H9 (cell line): ENCODE results near the gene C14orf132. TPM values are rescaled to one million over a fixed set of nuclear protein-coding genes. Genes with fewer than 3 reads are reported as not detected.

Source experiments
- DNase-seq: peaks from one replicate; pipeline ENCODE4 v3.0.0-alpha.2; 2017
- H2AFZ ChIP-seq: one replicate; pipeline ENCODE4 v1.6.1; 2013; ENCODE audit warnings: mild to moderate bottlenecking, low read length, control low read depth, moderate library complexity
- H2AK5ac ChIP-seq: 2 replicates; pipeline ENCODE4 v1.6.1; 2013; ENCODE audit warnings: low read length, control low read depth, mixed read lengths; ENCODE audit not compliant: insufficient read length
- H2BK120ac ChIP-seq: one replicate; pipeline ENCODE4 v1.6.1; 2013; ENCODE audit warnings: low read depth, mild to moderate bottlenecking, low read length, control low read depth, inconsistent platforms; ENCODE audit not compliant: poor library complexity, severe bottlenecking
- H2BK12ac ChIP-seq: 2 replicates; pipeline ENCODE4 v1.6.1; 2013; ENCODE audit warnings: low read length, control low read depth, mixed read lengths, low read depth; ENCODE audit not compliant: insufficient read length
- H2BK15ac ChIP-seq: 2 replicates; pipeline ENCODE4 v1.6.1; 2013; ENCODE audit warnings: low read depth, low read length, control low read depth
- H2BK20ac ChIP-seq: one replicate; pipeline ENCODE4 v1.6.1; 2013; ENCODE audit warnings: low read depth, mild to moderate bottlenecking, low read length, control low read depth, inconsistent platforms; ENCODE audit not compliant: poor library complexity, severe bottlenecking
- H2BK5ac ChIP-seq: 2 replicates; pipeline ENCODE4 v1.6.1; 2013; ENCODE audit warnings: low read length, control low read depth, mixed read lengths; ENCODE audit not compliant: insufficient read length
- H3K14ac ChIP-seq: 2 replicates; pipeline ENCODE4 v1.6.1; 2013; ENCODE audit warnings: low read length, control low read depth; ENCODE audit not compliant: insufficient read depth
- H3K18ac ChIP-seq: 2 replicates; pipeline ENCODE4 v1.6.1; 2013; ENCODE audit warnings: low read depth, mild to moderate bottlenecking, mixed read lengths, low read length, control low read depth; ENCODE audit not compliant: insufficient read length
- H3K23ac ChIP-seq: 2 replicates; pipeline ENCODE4 v1.6.1; 2013; ENCODE audit warnings: low read length, control low read depth, mixed read lengths, low read depth; ENCODE audit not compliant: insufficient read length
- H3K23me2 ChIP-seq: 2 replicates; pipeline ENCODE4 v1.6.1; 2013; ENCODE audit warnings: low read depth, mild to moderate bottlenecking, mixed read lengths, low read length, control low read depth; ENCODE audit not compliant: insufficient read length, poor library complexity, severe bottlenecking
- H3K27ac ChIP-seq: 2 replicates; pipeline ENCODE4 v1.5.1; 2013; ENCODE audit warnings: low read length, control low read depth, mixed read lengths, low read depth; ENCODE audit not compliant: insufficient read length
- H3K27me3 ChIP-seq: 2 replicates; pipeline ENCODE4 v1.6.1; 2013; ENCODE audit warnings: low read length, control low read depth, inconsistent platforms; ENCODE audit not compliant: insufficient read depth
- H3K4ac ChIP-seq: 2 replicates; pipeline ENCODE4 v1.6.1; 2013; ENCODE audit warnings: low read depth, mild to moderate bottlenecking, control low read depth, inconsistent platforms, low read length, moderate library complexity
- H3K4me1 ChIP-seq: 2 replicates; pipeline ENCODE4 v1.6.1; 2013; ENCODE audit warnings: low read length, control low read depth, inconsistent platforms; ENCODE audit not compliant: insufficient read depth
- H3K4me2 ChIP-seq: 2 replicates; pipeline ENCODE4 v1.6.1; 2013; ENCODE audit warnings: low read length, control low read depth, mixed read lengths; ENCODE audit not compliant: insufficient read length, insufficient read depth
- H3K56ac ChIP-seq: 2 replicates; pipeline ENCODE4 v1.6.1; 2013; ENCODE audit warnings: low read depth, mild to moderate bottlenecking, mixed read lengths, low read length, control low read depth; ENCODE audit not compliant: insufficient read length
- H3K79me1 ChIP-seq: 2 replicates; pipeline ENCODE4 v1.6.1; 2013; ENCODE audit warnings: low read depth, mild to moderate bottlenecking, moderate library complexity, low read length, control low read depth, inconsistent platforms; ENCODE audit not compliant: insufficient read depth, poor library complexity, severe bottlenecking
- H3K79me2 ChIP-seq: 2 replicates; pipeline ENCODE4 v1.6.1; 2013; ENCODE audit warnings: low read length, control low read depth, inconsistent platforms; ENCODE audit not compliant: insufficient read depth
- H3K9ac ChIP-seq: 2 replicates; pipeline ENCODE4 v1.6.1; 2013; ENCODE audit warnings: low read length, control low read depth, mixed read lengths; ENCODE audit not compliant: insufficient read length; ENCODE audit errors: extremely low read depth
- H3K9me3 ChIP-seq: one replicate; pipeline ENCODE4 v1.6.1; 2013; ENCODE audit warnings: low read depth, low read length, inconsistent platforms; ENCODE audit not compliant: control insufficient read depth
- H3T11ph ChIP-seq: one replicate; pipeline ENCODE4 v1.6.1; 2013; ENCODE audit warnings: mild to moderate bottlenecking, low read length, control low read depth, inconsistent platforms
- H4K20me1 ChIP-seq: one replicate; pipeline ENCODE4 v1.6.1; 2013; ENCODE audit not compliant: control insufficient read depth, insufficient read length, insufficient read depth
- H4K5ac ChIP-seq: 2 replicates; pipeline ENCODE4 v1.6.1; 2013; ENCODE audit warnings: low read depth, mild to moderate bottlenecking, mixed read lengths, low read length, control low read depth; ENCODE audit not compliant: insufficient read length
- H4K8ac ChIP-seq: replicated peaks from 2 replicates; pipeline ENCODE4 v1.6.1; 2013; ENCODE audit warnings: low read length, control low read depth, mixed read lengths, low read depth; ENCODE audit not compliant: insufficient read length
- H4K91ac ChIP-seq: 2 replicates; pipeline ENCODE4 v1.6.1; 2013; ENCODE audit warnings: low read depth, mild to moderate bottlenecking, moderate library complexity, mixed read lengths, low read length, control low read depth; ENCODE audit not compliant: insufficient read length
- H3K27ac Mint-ChIP-seq, 3 experiments: 2 replicates in 2 of 3; 3 replicates in 1 of 3; pipeline ENCODE4 v1.8.0; 2020 to 2021; ENCODE audit warnings: mixed read lengths in 3 of 3, mild to moderate bottlenecking in 1 of 3, moderate library complexity in 1 of 3
- H3K27me3 Mint-ChIP-seq: 2 replicates; pipeline ENCODE4 v1.8.0; 2021; ENCODE audit warnings: low read depth, mild to moderate bottlenecking, moderate library complexity, mixed read lengths
- H3K36me3 Mint-ChIP-seq, 3 experiments: 2 replicates in 2 of 3; 3 replicates in 1 of 3; pipeline ENCODE4 v1.8.0; 2020 to 2021; ENCODE audit warnings: low read depth in 3 of 3, mixed read lengths in 3 of 3; ENCODE audit not compliant: insufficient read depth in 1 of 3
- H3K4me1 Mint-ChIP-seq, 2 experiments: 2 replicates each; pipeline ENCODE4 v1.8.0; 2020; ENCODE audit warnings: mixed read lengths in 2 of 2
- H3K4me3 Mint-ChIP-seq, 2 experiments: 2 replicates in 1 of 2; 3 replicates in 1 of 2; pipeline ENCODE4 v1.8.0; 2020 to 2021; ENCODE audit warnings: mild to moderate bottlenecking in 2 of 2, mixed read lengths in 2 of 2, moderate library complexity in 1 of 2
- H3K9me3 Mint-ChIP-seq, 2 experiments: 2 replicates in 1 of 2; 3 replicates in 1 of 2; pipeline ENCODE4 v1.8.0; 2020; ENCODE audit warnings: mild to moderate bottlenecking in 2 of 2, mixed read lengths in 2 of 2, moderate library complexity in 1 of 2
- CTCF ChIP-seq: fragments of 200-600 bp; sonication (generic); conservative IDR thresholded peaks from 3 replicates; pipeline ENCODE4 v1.8.0; 2021; ENCODE audit warnings: antibody characterized with exemption, mild to moderate bottlenecking
- WGBS: extraction: QIAGEN DNeasy Blood & Tissue Kit; methylation state at CpG from one replicate; pipeline ENCODE4 v1.1.7; 2013; ENCODE audit warnings: missing lambda C conversion rate, low lambda C conversion rate, mixed read lengths; ENCODE audit not compliant: insufficient read length; ENCODE audit errors: extremely low coverage; 5-methylcytosine and 5-hydroxymethylcytosine counted together
- total RNA-seq: library from RNA; stranded (reverse); gene quantifications from 2 replicates; pipeline ENCODE4 v1.2.1, GENCODE V29; 2021

C14orf132 gene
- total RNA-seq, 1 experiment from 2014 or later: 5.7 TPM

DNA sequence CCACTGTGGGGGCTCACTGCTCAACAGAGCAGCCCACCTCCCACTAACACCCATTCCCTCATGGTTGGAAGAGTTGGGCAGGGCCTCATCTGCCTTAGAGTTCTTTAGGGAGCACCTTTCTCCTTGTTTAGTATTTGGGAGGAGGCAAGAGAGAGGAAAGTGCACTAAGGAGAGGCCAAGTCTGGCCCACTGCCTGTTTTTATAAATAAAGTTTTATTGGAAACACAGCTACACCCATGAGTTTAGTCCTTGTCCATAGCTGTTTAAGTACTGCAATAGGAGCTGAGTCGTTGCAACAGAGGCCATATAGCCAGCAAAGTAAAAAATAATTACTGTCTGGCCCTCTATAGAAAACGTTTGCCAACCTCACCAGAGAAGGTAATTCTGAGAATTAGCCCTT is 63.9 kb downstream of the C14orf132 start:
- H4K8ac ChIP-seq: no peak overlapping the region
- Mint-ChIP-seq H3K36me3 (no peaks in the 10 kb centered on the region; a peak in 1 of 7 replicates), H3K4me1 (peaks cover 15 to 21% of the 10 kb centered on the region in 2 experiments), H3K9me3 (peaks cover 0 to 5% of the 10 kb centered on the region in 2 experiments; a peak in 1 of 5 replicates), H3K27ac (no peak overlapping the region; a peak in 1 of 7 replicates), H3K27me3 (peaks cover 14% of the 10 kb centered on the region), H3K4me3 (no peak overlapping the region)
- H3K4me2 ChIP-seq: no peak overlapping the region
- no peak overlapping the region for H3K4ac ChIP-seq
- no peaks in the 10 kb centered on the region for H3K79me1 ChIP-seq
- no peak overlapping the region for H2BK20ac ChIP-seq
- H3K18ac ChIP-seq: no peak overlapping the region
- no peak overlapping the region for H3K27ac ChIP-seq
- no peaks in the 10 kb centered on the region for H3K27me3 ChIP-seq
- H4K91ac ChIP-seq: no peak overlapping the region
- H3K9ac ChIP-seq: no peak overlapping the region
- H3K79me2 ChIP-seq: no peaks in the 10 kb centered on the region
- no peak overlapping the region for H2BK15ac ChIP-seq
- H3K56ac ChIP-seq: no peak overlapping the region
- WGBS: no CpG with 5 or more reads among the region's 2 CpGs
- H3T11ph ChIP-seq: no peak overlapping the region
- H2BK12ac ChIP-seq: no peak overlapping the region
- H2BK5ac ChIP-seq: no peak overlapping the region
- H3K23me2 ChIP-seq: no peaks in the 10 kb centered on the region
- H4K5ac ChIP-seq: no peak overlapping the region
- H2AK5ac ChIP-seq: no peak overlapping the region
- H3K23ac ChIP-seq: no peak overlapping the region
- no peak overlapping the region for H3K14ac ChIP-seq
- no peak overlapping the region for H2AFZ ChIP-seq
- no peaks in the 10 kb centered on the region for H3K9me3 ChIP-seq
- no peaks in the 10 kb centered on the region for H3K4me1 ChIP-seq
- TF ChIP-seq CTCF: no peak
- H2BK120ac ChIP-seq: no peak overlapping the region
- no peaks in the 10 kb centered on the region for H4K20me1 ChIP-seq
- DNase-seq: no peak
